Measurements from ENCODE around the gene NPPA. TPM values are rescaled to one million over a fixed set of nuclear protein-coding genes. Genes with fewer than 3 reads are reported as not detected.
A peak's percentile ranks its signal among the peaks of the same experiment; 100 is the strongest.

The NPPA gene
- polyA plus RNA-seq, 1 of the 3 experiments (the other 2 are of a cell fraction) = not detected

GRCh38 chr1:11880911-11881748 lies 33.5 kb upstream of the NPPA start (continued):
- no peak for TF ChIP-seq USF2 (IDR thresholded peaks at IDR 0.05; ENCODE audit: borderline replicate concordance, low read depth, low read length)
- TF ChIP-seq ZBTB33 (IDR thresholded peaks at IDR 0.05; ENCODE audit: borderline replicate concordance, low read depth) = no peak
- no peak for TF ChIP-seq ELF1 (IDR thresholded peaks at IDR 0.05)
- TF ChIP-seq MXI1 (IDR thresholded peaks at IDR 0.05; ENCODE audit: low read depth, low read length) = peak; percentile 85
- TF ChIP-seq SMC3 (IDR thresholded peaks at IDR 0.05; ENCODE audit: low read depth, low read length) = no peak
- TF ChIP-seq NRF1 (IDR thresholded peaks at IDR 0.05; ENCODE audit: low read depth, low read length) = no peak
- TF ChIP-seq MAX (IDR thresholded peaks at IDR 0.05; ENCODE audit: low read depth) = no peak
- TF ChIP-seq RAD21 (IDR thresholded peaks at IDR 0.05; ENCODE audit: low read length) = 0 out of 2 replicates have a peak, but pooled peaks have one; percentile 2
- TF ChIP-seq FOSL2 (IDR thresholded peaks at IDR 0.05; ENCODE audit: borderline replicate concordance, low read depth) = no peak
- no peak for TF ChIP-seq TEAD4 (IDR thresholded peaks at IDR 0.05; ENCODE audit: borderline replicate concordance, insufficient read depth)

- DNase-seq = no peak
- no peak overlapping the region for H3K4me3 ChIP-seq (ENCODE audit: low read depth in 2 of 2, low read length in 1 of 2)
- no peaks in the 10 kb centered on the region for H3F3A ChIP-seq (replicated peaks; ENCODE audit: insufficient read depth)
- no peak overlapping the region for H3K4me2 ChIP-seq
- no peaks in the 10 kb centered on the region for H3K36me3 ChIP-seq (replicated peaks in 1 of 2; ENCODE audit: control insufficient read depth in 1 of 2, insufficient read depth in 2 of 2, low read length in 1 of 2)
- H3K27me3 ChIP-seq (ENCODE audit: insufficient read depth) = 0 out of 2 replicates have a peak, but pooled peaks cover 5% of the 10 kb centered on the region
- no peaks in the 10 kb centered on the region for H3K9me2 ChIP-seq
- H4K20me1 ChIP-seq (ENCODE audit: insufficient read depth) = no peaks in the 10 kb centered on the region
- POLR2A ChIA-PET = interaction anchor here (1.2 to 2.2 kb wide), 3 partner anchors 28 to 38 kb away, joined by 4 to 14 read pairs (median 7); no protein-coding TSS in a partner anchor
- 56% methylated on average over 10 of the region's 12 CpGs for WGBS (ENCODE audit: low lambda C conversion rate)
- no peak overlapping the region for H2AFZ ChIP-seq (ENCODE audit: low read depth)
- TF ChIP-seq, protein P1, sequence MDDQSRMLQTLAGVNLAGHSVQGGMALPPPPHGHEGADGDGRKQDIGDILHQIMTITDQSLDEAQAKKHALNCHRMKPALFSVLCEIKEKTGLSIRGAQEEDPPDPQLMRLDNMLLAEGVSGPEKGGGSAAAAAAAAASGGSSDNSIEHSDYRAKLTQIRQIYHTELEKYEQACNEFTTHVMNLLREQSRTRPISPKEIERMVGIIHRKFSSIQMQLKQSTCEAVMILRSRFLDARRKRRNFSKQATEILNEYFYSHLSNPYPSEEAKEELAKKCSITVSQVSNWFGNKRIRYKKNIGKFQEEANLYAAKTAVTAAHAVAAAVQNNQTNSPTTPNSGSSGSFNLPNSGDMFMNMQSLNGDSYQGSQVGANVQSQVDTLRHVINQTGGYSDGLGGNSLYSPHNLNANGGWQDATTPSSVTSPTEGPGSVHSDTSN (IDR thresholded peaks at IDR 0.05) = no peak
- TF ChIP-seq EP300 (IDR thresholded peaks at IDR 0.05; ENCODE audit: borderline replicate concordance in 1 of 2, low read depth in 1 of 2, low read length in 1 of 2) (no peak), GABPA (IDR thresholded peaks at IDR 0.05; ENCODE audit: low read depth) (no peak), NFIC (IDR thresholded peaks at IDR 0.05; ENCODE audit: borderline replicate concordance) (no peak), USF1 (IDR thresholded peaks at IDR 0.05; ENCODE audit: borderline replicate concordance, low read depth) (no peak)
- H3K79me2 ChIP-seq (ENCODE audit: insufficient read depth) = no peaks in the 10 kb centered on the region
- H3K9me3 ChIP-seq = no peaks in the 10 kb centered on the region
- H3K4me1 ChIP-seq (ENCODE audit: control insufficient read depth in 1 of 2, insufficient read depth in 2 of 2, low read depth in 1 of 2, low read length in 1 of 2) = peaks cover 0 to 67% of the 10 kb centered on the region in 2 experiments; a peak in 2 of 4 replicates
- CTCF ChIA-PET = interaction anchor here (0.8 to 4.6 kb wide), 5 partner anchors 34 to 106 kb away, joined by 3 to 42 read pairs (median 4); no protein-coding TSS in a partner anchor
- H3K9ac ChIP-seq = no peak overlapping the region
- H3K27ac ChIP-seq (ENCODE audit: low read depth in 2 of 2, low read length in 1 of 2) = peak overlapping the region in 1 of 2 experiments; percentile 99; a peak in 2 of 4 replicates
These were observed 32.6 kb upstream of the NPPA start for GRCh38 chr1:11880181-11880575.

Measured in SK-N-SH (cell line).